Glutamatergic neuron (in vitro differentiated cells): Measurements from ENCODE around the gene SCGB1A1. TPM values are rescaled to one million over a fixed set of nuclear protein-coding genes. Genes with fewer than 3 reads are reported as not detected.

Experiments
- DNase-seq: peaks from one replicate; pipeline ENCODE4 v3.0.0; 2022
- H3K27ac Mint-ChIP-seq: one replicate; pipeline ENCODE4 v1.8.0; 2020; ENCODE audit warnings: mild to moderate bottlenecking, mixed read lengths, inconsistent platforms; ENCODE audit not compliant: unreplicated experiment
- H3K27me3 Mint-ChIP-seq: one replicate; pipeline ENCODE4 v1.8.0; 2020; ENCODE audit warnings: mild to moderate bottlenecking, moderate library complexity, mixed read lengths, inconsistent platforms; ENCODE audit not compliant: unreplicated experiment
- H3K36me3 Mint-ChIP-seq: one replicate; pipeline ENCODE4 v1.8.0; 2020; ENCODE audit warnings: mild to moderate bottlenecking, mixed read lengths, inconsistent platforms; ENCODE audit not compliant: unreplicated experiment
- H3K4me1 Mint-ChIP-seq: one replicate; pipeline ENCODE4 v1.8.0; 2020; ENCODE audit warnings: mild to moderate bottlenecking, low read depth, mixed read lengths, inconsistent platforms; ENCODE audit not compliant: unreplicated experiment
- H3K4me3 Mint-ChIP-seq: one replicate; pipeline ENCODE4 v1.8.0; 2020; ENCODE audit warnings: mild to moderate bottlenecking, mixed read lengths, inconsistent platforms; ENCODE audit not compliant: unreplicated experiment
- H3K9me3 Mint-ChIP-seq: one replicate; pipeline ENCODE4 v1.8.0; 2020; ENCODE audit warnings: mild to moderate bottlenecking, moderate library complexity, mixed read lengths, inconsistent platforms; ENCODE audit not compliant: unreplicated experiment
- CTCF ChIP-seq: fragments of 200-600 bp; sonication (generic); IDR thresholded peaks from one replicate; pipeline ENCODE4 v1.5.0; 2021; ENCODE audit not compliant: partially characterized antibody, unreplicated experiment
- total RNA-seq: library from RNA; stranded (reverse); fragmentation: NEBNext Ultra II Directional; extraction: Animal tissue kit (Norgen Biotek cat#: 25700); gene quantifications from one replicate; pipeline ENCODE4 v1.2.1, GENCODE V29; 2021; ENCODE audit not compliant: unreplicated experiment

The SCGB1A1 gene
- total RNA-seq, 1 donor from 2014 or later: not detected

- Mint-ChIP-seq H3K4me3 (no peak overlapping the region), H3K4me1 (no peaks in the 10 kb centered on the region), H3K36me3 (no peaks in the 10 kb centered on the region), H3K27me3 (peaks cover 8% of the 10 kb centered on the region), H3K9me3 (peaks cover 2% of the 10 kb centered on the region), H3K27ac (no peak overlapping the region)
- DNase-seq: no peak
- no peak for TF ChIP-seq CTCF
Observed at GRCh38 chr11:62451241-62451621, 32.4 kb downstream of the SCGB1A1 start.

GRCh38 chr11:62452261-62452660 is 33.4 kb downstream of the SCGB1A1 start:
- H3K4me1 Mint-ChIP-seq: no peaks in the 10 kb centered on the region
- peaks cover 8% of the 10 kb centered on the region for H3K27me3 Mint-ChIP-seq
- no peak overlapping the region for H3K4me3 Mint-ChIP-seq
- no peaks in the 10 kb centered on the region for H3K36me3 Mint-ChIP-seq
- peaks cover 2% of the 10 kb centered on the region for H3K9me3 Mint-ChIP-seq
- no peak for DNase-seq
- TF ChIP-seq CTCF: no peak
- H3K27ac Mint-ChIP-seq: no peak overlapping the region

GRCh38 chr11:62452839-62453468 is 34.1 kb downstream of the SCGB1A1 start:
- no peaks in the 10 kb centered on the region for H3K4me1 Mint-ChIP-seq
- DNase-seq: no peak
- H3K36me3 Mint-ChIP-seq: no peaks in the 10 kb centered on the region
- peaks cover 2% of the 10 kb centered on the region for H3K9me3 Mint-ChIP-seq
- H3K27ac Mint-ChIP-seq: no peak overlapping the region
- no peak overlapping the region for H3K4me3 Mint-ChIP-seq
- peaks cover 5% of the 10 kb centered on the region for H3K27me3 Mint-ChIP-seq
- no peak for TF ChIP-seq CTCF

GRCh38 chr11:62456630-62457029 is 37.8 kb downstream of the SCGB1A1 start:
- DNase-seq: no peak
- Mint-ChIP-seq H3K4me3 (no peak overlapping the region), H3K27ac (no peak overlapping the region)

GRCh38 chr11:62457478-62457877 is 38.6 kb downstream of the SCGB1A1 start:
- peaks cover 2% of the 10 kb centered on the region for H3K27me3 Mint-ChIP-seq
- no peak for TF ChIP-seq CTCF
- peaks cover 1% of the 10 kb centered on the region for H3K9me3 Mint-ChIP-seq
- no peaks in the 10 kb centered on the region for H3K4me1 Mint-ChIP-seq
- H3K4me3 Mint-ChIP-seq: no peak overlapping the region
- no peak overlapping the region for H3K27ac Mint-ChIP-seq
- no peaks in the 10 kb centered on the region for H3K36me3 Mint-ChIP-seq
- DNase-seq: no peak

More at GRCh38 chr11:62456630-62457029, 37.8 kb downstream of the SCGB1A1 start:
- H3K27me3 Mint-ChIP-seq: peaks cover 4% of the 10 kb centered on the region
- peaks cover 1% of the 10 kb centered on the region for H3K9me3 Mint-ChIP-seq
- no peaks in the 10 kb centered on the region for H3K4me1 Mint-ChIP-seq
- TF ChIP-seq CTCF: no peak
- no peaks in the 10 kb centered on the region for H3K36me3 Mint-ChIP-seq
